GM21786 (cell line): Measurements from ENCODE around the gene XPC.
"Not testable (repeated sequence)": the region's sequence is repeated elsewhere in the genome, so short reads cannot be mapped to it uniquely, and the experiment has no call there.

ENCODE experiments used
- ATAC-seq: cut with Tn5 transposase; IDR thresholded peaks from one replicate; pipeline ENCODE4 v1.9.1; 2021; ENCODE audit not compliant: unreplicated experiment

The XPC gene

DNA sequence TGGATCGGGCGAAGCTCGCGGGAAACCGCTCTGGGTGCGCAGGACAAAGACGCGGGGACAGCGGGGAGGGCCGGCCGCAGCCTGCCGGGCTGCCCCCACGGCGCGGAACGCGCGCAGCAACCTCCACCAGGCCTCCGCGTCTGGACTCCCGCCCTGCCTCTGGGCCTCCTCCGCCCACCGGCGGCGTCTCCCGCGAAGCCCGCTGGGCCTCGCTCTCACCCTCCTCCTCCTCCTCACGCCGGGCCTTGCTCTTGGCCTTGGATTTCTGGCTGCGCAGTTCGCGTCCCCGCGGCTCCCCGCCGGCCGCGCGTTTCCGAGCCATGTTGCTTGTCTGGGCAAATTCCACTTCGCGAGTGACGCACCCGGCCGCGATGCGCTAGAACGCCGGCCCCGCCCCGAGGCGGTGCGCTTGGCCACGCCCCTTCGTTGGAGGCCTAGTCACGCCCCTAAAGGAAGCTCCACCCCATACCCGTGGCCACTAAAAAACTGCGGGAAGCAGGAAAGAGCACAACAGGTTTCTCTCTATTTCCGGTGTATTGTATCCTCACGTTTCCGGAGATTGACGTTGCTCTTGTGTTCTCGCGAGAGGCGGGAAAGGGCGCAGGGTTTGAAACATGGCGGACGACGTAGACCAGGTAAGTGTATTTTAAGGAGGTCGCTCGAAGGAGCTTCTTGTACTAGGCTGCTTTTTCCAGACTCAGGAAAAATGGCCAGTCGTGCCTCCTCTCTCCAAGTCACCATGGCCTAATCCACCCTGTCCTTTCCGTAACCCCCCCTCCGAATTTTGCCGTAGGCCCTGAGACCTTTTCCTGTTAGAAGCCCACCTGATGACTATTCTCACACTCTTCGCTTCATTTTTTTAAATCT lies at the start of gene XPC, which contains the start of gene LSM3:
XPC (minus strand) TSS at position 355 of the 867 bp plus-strand sequence; CDS start at position 322, 33 bp downstream.
LSM3 (plus strand) TSS at position 571 of the 867 bp plus-strand sequence; CDS start at position 615, 44 bp downstream.
- ATAC-seq: peak; percentile 94

DNA sequence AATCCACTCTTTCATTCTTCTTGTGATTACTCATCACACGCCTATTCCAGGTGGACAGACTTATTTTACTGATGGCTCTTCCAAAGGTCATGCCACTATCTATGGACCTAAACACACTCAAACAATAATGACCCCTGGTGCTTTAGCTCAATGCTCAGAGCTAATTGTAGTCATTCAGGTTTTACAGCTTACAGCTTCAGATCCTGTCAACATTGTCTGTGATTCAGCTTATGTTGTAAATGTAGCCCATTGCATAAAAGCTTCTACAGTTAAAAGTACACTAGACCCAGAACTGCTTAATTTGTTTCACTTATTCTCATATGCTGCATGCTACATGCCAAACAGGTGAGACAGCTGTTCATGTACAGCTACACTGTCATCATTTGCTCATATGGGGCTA lies 49.5 kb upstream of the XPC start:
- ATAC-seq: no peak

DNA sequence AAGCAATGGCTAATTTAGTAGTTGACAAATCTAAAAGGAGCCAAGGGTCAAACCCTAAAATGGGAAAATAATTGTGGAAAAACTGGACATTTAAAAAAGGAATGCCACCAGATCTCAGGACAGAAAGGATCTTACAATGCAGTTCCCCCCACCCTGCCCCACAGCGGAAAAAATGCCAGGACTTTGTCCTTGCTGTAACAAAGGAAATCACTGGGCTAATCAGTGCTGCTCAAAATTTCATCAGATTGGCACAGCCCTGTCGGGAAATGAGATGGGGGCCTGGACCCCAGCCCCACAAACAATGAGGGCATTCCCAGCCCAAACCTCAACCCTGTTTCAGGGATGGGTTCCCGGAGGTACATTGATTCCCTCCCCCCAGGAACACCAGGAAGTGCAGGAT lies 48.0 kb upstream of the XPC start:
- not testable (repeated sequence) for ATAC-seq

DNA sequence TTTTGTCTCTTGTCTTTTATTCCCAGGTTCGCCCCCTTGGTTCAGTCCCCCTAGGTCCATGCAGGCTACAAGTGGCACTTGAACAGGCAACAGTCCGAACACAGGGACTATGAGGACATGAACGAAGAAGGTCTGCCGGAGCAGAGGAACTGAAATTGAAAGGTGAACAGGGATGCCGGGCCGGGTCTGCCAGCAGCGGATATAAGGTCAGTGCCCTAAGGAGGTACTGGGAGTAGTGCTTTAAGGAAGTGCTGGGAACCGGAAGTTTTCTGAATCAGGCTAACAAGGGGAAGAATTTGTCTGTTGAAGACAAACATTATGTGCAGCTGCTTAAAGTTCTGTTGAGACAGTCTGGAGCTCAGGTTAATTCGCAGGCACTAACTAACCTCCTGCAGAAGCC lies 47.0 kb upstream of the XPC start:
- no peak for ATAC-seq

DNA sequence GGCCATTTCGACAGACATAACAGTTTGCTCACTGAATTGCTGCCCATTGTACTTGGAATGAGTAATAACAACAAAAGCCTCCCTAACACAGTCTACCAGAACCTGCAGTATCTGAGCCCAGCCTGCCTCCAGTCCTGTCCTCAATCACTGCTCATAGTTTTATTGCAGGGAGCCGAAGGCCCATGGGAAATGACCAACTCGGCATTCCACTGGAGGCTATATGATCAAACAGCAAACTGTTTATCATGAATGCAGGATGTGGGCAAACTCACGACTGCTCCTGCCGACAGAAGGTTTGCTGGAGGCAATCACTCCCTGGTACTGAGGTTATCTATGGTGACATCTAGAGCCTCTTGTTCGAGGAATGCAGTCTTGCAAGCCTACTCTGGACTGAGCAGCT lies 46.5 kb upstream of the XPC start:
- ATAC-seq: no peak

DNA sequence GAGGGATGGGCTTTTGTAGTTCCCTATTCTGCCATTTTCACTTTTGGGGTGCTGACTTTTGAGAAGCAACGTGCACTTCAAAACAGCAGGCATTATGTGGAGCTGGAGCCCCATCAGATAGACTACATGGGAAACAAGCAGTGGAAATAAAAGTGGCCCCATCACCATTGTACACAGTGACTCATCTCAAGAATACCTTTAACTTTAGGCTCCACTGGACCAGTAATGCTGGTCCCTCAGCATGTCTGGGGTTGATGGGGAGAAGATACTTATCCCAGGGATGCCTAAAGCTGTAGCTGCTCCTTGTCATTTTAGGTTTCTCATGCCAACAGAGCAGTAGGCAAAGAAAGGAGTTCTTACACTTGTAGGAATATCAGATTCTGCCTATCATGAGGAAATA lies 45.2 kb upstream of the XPC start:
- no peak for ATAC-seq

DNA sequence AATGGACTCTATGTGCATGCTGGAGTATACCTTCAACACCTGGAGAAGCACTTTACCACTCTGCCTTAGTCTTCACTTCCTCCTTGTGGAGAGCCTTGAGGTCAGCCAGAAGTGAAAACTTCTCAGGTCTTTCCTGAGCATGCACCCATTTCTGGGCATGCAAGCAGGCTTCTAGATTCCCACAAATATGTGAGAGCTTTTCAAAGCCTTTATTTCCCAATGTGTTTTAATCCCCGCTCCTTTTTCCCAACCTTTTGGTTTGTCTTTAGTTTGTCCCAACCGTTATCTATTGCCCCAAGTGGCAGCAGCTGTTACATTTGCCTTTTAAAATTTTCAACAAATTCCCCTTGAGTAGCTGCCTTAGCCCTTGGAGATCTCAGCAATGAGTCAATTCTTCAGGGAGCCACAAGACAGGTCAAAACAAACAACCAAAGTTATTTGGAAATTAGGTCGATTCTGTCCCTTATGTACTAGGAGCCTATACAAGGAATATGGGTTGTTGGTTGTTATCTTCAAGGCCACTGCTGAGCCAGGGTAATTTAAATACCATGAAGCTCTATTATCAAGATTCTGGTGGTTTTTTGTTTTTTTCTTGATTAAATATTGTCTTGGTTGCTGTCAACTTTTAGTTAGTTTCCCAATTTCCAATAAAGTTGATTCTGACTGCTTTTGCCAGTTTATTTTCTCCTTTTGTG lies 44.6 kb upstream of the XPC start:
- ATAC-seq: no peak

DNA sequence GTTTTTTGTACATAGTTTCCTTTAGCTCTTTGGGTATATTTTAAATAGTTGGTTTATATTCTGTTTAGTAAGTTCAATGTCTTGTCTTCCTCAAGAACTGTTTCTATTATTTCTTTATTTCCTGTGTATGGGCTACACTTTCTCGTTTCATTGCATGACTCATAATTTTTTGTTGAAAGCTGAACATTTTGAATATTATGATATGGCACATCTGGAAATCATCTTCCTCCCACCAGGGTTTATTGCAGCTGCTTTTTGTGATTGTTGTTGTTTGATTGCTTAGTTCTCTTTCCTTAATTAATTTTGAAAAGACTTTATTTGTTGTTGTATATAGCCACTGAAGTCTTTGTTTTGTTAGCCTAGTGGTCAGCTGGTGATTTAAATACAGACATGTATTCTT lies 44.1 kb upstream of the XPC start:
- ATAC-seq: no peak

DNA sequence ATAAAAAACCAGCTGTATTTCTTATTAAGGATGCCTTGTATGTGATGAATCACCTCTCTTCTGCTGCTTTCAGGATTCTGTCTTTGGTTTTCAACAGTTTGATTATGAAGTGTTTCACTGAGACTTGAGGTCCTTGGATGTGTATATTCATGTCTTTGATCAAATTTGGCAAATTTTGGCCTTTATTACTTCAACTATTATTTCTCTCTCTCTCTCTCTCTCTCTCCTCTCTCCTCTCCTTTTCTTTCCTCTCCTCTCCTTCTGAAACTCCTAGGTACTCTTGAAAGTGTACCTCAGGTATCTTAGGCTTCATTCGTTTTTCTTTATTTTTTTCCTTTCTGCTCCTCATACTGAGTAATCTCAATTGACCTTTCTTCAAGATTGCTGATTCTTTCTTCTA lies 43.5 kb upstream of the XPC start:
- ATAC-seq: no peak

DNA sequence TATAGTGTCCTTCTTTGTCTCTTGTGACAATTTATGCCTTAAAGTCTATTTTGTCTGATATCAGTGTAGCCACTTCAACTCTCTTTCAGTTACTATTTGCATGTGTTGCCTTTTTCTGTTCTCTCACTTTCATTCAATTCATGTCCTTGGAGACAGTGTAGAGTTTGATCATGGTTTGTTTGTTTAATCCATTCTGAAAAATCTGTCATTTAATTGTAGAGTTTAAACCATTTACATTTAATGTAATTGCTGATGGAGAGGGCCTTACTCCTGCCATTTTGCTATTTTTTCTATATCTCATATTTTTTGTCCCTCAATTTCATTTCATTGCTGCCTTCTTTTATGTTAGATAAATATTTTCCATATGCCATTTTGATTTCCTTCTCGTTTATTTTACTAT lies 42.5 kb upstream of the XPC start:
- ATAC-seq: no peak

DNA sequence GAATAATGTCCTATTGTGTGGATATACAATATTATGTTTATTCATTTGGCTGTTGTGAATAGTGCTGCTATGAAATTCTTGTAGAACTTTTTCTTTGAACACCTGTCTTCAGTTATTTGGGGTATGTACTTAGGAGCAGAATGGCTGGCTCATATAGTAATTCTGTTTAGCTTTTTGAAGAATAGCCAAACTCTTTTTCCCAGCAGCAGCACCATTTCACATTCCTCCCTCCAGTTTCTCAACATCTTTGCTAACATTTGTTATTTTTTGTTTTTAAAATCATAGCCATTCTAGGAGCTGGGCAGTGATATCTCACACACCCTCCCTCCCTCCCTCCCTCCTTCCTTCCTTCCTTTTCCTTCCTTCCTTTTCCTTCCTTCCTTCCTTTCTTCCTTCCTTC lies 40.0 kb upstream of the XPC start:
- no peak for ATAC-seq

DNA sequence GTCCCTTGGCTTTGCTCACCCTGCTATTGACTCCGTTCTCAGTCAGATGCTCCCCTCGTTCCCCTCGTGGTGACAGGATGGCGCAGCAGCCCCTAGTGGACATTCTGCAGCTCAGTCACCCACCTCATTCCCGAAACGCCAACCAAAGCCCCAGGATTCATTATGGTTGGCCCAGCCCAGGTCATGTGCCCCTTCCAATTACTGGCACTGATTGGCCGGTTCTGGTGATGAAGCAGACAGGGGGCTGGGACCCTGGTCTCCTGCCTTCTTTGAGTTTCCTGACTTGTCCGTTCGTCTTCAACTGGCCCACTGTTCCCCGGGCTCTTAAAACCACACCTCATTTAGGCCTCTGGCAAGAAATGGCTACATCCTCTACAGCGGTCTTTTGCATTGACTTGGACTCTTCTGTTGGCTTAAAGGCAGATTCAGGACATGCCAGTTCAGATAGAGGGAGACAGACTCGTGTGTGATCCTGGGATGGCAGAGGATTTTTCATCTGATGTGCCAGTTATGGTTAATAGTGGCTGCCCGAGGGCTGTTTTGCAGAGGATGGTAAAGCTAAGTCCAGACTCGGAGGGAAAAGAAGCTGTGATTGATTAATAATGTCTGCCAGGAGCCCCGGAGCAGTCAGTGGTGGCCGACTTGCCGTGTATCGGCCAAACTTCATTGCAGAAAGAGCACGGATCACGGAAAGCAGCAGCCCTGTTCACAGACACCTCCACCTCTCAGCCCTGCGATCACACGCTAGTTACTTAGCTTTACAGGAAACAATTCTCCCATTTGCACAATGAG lies 38.1 kb upstream of the XPC start:
- ATAC-seq: no peak

DNA sequence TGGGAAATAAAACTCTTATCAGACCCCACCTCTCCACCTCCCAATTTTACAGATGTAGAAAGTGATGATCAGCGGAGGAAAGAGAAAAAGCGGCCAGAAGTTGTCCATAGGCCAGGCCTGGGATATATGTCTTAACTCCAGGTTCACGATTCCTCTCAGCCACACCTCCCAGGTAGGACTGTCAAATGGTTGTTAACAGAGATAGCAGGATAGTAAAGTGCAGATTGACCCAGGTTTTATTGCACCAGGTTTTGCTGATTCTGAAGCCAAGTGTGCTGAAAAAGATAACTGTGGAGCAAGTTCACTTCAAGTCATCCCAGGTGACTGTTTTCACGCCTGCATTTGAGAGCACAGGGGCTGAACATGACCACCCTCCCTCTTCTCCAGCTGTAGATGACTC lies 36.4 kb upstream of the XPC start:
- ATAC-seq: no peak

DNA sequence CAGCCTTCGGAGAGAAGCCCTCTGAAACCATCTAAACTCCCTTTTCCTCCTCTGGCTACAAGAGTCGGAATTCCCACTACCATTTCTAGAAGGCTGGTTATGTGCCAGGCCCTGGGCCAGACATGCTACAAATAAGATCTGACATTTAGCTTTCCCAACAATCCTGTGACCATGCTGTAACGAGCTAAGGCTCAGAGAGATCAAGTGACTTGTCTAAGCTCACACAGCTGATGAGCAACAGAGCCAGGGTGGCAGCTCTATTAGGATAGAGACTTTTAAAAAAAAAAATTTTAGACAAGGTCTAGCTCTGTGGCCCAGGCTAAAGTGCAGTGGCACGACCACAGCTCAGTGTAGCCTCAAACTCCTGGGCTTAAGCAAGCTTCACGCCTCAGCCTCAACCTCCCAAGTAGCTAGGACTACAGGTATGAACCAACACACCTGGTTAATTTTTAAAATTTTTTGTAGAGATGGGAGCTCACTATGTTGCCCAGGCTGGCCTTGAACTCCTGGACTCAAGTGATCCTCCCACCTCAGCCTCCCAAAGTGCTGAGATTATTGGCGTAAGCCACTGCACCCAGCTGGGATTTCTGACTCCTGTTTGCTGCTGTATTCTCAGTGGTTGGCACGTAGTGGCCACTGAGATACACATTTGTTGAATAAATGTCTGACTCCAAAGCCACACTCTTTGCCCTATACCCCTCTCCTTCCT lies 34.8 kb upstream of the XPC start:
- no peak for ATAC-seq

DNA sequence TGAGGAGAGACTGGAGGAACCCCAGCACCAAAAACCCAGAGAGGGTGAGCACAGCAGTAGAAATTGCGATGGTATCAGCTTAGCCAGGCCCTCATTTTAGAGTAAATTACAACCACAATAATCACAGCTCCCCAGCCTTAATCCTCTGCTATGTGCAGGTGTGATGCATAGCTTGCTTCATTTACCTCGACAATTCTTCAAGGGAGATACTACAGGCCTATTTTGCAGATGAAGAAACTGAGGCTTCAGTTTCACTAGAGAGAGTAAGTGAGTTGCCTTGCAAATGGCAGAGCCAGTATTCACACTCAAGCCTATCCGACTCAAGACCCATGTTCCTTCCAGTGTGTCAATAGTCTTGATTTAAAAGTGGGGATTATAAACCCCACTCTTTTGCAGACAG lies 33.6 kb upstream of the XPC start:
- no peak for ATAC-seq

DNA sequence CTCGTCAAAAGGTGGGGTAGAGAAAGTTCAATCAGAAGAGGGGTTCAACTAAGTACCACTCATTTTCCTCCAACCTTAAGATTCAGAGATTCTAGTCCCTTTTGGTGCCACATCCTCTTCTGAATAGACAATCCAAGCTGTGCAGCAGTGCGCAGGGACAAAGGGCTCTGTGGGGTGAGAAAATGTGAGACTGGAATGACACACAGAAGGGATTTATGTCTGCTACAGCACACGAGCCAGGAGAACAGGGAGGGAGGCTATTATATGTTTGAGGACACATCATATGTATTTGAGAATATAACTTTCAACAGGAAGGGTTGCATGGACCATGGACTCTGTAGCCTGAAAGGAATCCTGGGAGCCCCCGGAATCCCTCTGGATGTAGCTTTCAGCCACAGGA lies 33.2 kb upstream of the XPC start:
- no peak for ATAC-seq

DNA sequence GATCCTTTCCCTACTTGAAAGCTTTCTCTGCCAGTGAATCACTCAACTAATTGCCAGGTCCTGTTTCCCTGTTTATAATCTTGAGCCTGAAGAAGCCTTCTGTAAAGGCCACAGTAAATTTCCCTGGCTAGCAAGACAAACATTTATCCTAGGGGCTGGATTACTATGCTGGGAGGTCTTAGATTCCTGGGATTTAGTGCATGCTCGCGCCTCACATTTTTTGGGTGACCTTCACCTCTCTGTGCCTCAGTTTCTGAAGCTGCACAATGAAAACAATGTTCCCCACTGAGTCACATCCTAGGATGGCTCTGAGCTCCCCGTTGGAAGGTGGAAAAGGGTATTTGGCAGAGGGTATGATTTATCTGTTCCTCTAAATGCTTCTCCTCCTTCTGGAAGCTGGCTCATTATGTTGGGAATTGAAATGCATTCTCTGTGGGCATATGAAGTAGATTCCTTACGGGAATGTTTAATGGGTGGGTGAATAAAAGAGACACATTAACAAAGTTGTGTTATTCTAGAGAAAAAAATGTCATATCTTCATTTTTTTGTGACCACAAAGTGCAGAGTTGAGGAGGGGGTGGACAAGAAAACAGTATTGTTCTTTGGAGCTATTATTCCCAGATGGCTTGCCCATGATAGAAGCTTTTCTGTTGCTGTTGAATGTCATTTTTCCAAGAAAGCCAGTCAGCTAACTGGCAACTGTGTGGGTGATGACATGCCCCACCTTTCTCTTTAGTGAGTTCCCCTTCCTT lies 32.6 kb upstream of the XPC start:
- ATAC-seq: no peak

DNA sequence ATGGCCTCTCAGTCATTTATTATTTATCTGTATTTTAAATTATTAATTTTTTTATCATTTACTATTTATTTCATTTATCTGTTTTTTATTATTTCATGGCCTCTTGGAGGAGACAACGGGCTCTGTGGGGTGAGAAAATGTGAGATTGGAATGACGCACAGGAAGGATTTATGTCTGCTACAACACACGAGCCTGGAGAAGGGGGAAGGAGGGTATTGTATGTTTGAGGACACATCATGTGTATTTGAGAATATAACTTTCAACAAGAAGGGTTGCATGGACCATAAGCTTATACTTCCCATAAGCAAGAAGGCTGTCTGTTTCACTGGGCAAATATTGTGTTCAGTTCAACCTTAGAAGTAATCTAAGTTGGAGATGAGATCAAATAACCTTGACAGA lies 31.9 kb upstream of the XPC start:
- ATAC-seq: no peak

DNA sequence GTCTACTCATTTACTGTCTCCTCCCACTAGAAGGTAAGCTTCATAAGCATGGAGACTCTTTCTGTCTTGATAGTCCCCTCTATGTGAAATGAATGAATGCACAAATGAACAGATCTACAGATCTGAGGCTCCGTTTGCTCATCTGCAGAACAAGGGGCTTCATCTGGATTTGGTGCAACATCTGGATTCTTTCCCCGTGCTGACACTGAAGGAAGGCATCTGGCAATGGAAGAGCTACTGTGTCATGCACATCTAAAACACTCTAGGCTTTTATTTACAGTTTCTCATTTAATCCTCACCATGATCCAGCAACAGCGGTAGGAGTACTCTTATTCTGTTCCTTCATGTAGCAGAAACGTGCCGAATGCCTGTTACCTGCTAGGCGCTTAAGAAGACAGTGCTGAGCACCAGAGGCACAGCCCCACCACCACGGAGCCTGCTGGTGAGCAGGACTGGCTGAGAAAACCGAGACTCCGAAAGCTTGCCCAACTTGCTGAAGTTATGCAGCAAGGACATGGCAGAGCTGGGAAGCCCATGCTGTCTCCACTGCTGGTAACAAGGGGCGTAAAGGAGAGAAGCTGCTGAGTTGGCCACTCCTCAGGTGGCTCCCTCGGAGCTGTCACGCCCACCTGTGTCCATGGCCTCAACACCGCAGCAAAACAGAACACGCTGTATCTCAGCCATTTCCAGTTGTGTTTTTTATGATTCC lies 31.3 kb upstream of the XPC start:
- ATAC-seq: no peak

DNA sequence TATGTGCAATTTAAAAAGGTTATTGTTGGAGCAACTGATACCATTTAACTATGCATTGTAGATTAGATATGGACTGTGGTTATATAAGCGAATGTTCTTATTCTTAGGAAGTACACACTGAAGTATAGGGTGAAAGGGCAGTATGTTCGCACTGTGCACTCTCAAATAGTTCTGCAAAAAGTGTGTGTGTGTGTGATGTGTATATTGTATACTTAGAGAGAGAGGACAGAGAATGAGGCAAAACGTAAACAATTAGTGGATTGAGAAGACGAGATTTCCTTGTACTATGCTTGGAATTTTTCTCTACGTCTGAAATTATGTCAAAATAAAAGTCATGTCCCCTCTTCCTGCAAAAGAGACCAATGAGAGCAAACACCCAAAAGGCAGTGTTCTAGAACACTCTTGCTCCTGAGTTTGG lies 30.6 kb upstream of the XPC start:
- ATAC-seq: no peak
